Measurements from ENCODE around the gene WWTR1.

GRCh38 chr3:149473357-149474249, 184.2 kb downstream of the WWTR1 start:
- TF ChIP-seq POLR2A (IDR thresholded peaks at IDR 0.05; ENCODE audit: low read depth, low read length) (no peak), POLR2AphosphoS5 (IDR thresholded peaks at IDR 0.05; ENCODE audit: low read depth, low read length) (no peak), TAF1 (IDR thresholded peaks at IDR 0.05; ENCODE audit: low read depth, low read length) (no peak), SPI1 (IDR thresholded peaks at IDR 0.05; ENCODE audit: low read depth, low read length) (no peak)

All from GM12891 (cell line).